HG03159 (cell line): ENCODE results near the gene FIGLA.

ENCODE experiments used
- ATAC-seq: cut with Tn5 transposase; IDR thresholded peaks from one replicate; pipeline ENCODE4 v1.9.1; 2021; ENCODE audit warnings: mild to moderate bottlenecking, moderate library complexity; ENCODE audit not compliant: unreplicated experiment

The FIGLA gene

DNA sequence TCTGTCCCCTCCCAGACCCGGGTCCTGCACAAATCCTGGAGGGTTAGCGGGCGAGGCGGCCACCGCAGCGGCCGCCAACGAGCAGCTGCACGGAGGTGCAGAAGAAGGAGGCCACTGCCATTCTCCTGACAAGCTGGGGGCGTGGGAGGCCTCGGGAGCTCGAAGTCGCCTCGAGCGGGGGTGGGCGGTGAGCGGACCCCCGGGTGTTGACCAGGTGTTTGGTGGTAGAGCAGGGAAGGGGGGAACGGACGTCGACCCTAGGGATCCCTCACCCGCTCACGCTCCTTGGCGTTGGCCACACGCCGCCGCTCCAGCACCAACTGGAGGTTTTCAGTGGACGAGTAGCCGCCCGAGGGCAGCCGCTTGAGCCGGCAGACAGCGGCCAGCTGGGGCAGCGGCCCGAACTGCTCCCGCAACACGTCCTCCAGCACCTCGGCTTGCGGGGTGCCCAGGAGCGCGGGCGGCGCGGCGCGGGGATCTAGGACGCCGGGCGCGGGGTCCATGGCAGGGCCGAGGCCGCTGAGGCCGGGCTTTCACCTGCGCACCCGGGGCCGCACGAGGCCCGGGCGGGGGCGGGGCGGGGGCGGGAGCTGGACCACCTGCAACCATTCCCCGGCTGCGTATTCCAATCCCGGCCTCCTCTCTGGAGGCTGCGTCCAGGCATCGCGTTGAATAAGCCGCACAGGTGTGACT, at the start of gene FIGLA:
Gene FIGLA, minus strand, starts transcription at position 508 of the 693 bp plus-strand sequence. Its CDS starts 5 bp downstream, at position 503.
- ATAC-seq = no peak

DNA sequence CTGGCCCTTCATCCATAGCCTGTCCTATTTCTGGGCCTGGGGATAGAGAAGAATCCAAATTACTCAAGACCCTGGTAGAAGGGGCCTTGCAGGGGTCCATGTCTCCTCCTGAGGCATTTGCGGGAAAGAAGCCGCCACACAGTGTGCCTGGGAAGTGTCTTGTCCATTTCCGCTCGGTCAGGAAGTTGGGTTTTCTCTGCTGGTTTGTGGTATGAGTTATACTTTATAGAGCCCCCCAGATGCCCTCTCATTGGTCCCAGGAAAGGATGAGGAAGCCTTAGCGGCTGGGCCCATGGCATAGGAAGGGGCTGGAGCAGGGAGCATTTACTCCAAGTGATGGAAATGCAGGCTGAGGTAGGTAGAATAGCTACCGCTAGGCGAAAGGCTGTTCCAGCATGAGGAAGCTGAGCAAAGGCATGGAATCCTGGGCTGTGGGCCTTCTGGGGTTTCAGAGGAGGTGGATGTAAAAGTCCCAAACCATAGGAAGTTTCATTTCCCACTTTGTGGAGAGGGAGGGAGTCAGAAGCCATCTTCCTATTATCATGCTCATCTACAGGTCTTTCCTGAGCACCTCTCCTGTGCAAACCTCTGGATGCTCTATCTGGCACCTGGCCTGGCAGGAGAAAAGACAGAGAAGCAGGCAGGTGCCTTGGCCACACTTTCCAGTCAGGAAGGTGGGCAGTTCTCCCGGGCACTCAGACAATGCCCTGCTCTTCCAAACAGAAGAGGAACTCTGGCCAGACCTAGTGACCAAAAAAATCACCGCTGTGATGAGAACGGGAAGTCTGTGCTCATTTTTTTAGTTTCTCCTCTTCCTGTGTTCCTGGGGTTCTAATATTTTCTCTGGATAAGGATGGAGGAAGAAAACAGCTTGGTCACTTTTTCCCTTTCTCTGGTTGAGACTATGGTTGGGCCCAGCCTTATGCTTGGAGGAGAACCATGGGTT, 47.8 kb upstream of the FIGLA start:
- no peak for ATAC-seq

DNA sequence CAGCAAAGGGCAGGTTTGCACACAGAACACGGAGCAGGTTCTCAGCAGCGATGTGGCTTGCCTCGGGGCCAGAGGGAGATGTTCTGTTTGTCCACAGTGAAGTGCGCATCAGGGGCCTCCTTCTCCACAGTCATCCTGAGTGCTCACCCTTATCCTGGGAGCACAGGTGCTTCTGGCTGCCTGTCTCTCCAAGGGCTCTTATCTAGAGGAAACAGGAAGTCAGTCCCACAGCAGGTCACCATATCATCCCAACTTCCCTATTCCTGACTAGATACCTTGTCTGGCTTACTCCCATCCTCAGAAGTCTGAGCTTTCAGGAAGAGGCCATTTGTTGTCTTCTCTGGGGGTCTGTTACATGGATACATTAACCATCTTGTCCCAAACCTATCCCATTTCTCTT, 45.2 kb upstream of the FIGLA start, which contains the start of gene CD207:
Gene CD207, minus strand, starts transcription at position 174 of the 400 bp plus-strand sequence. Its CDS starts 40 bp downstream, at position 134.
- no peak for ATAC-seq

DNA sequence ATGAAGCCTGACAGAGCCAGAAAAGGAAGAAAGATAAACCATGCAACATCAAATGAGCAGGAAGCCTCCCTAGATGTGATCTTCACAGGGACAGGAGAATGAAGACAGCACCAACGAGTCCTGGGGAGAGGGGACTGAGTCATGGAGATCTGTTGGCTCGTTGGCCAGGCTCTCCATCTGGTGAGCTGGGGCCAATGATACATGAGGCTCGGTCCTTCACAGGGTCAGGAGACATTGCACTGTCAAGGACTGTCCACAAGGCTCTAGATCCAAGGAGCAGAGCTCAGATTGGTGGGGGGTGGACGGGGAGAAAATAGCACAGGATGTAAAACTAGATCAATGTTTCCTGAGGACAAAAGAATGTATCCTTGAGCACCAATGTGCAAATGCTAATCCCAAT, 44.4 kb upstream of the FIGLA start:
- no peak for ATAC-seq

- no peak for ATAC-seq
Observed at GRCh38 chr2:70834106-70834505, 43.7 kb upstream of the FIGLA start.

DNA sequence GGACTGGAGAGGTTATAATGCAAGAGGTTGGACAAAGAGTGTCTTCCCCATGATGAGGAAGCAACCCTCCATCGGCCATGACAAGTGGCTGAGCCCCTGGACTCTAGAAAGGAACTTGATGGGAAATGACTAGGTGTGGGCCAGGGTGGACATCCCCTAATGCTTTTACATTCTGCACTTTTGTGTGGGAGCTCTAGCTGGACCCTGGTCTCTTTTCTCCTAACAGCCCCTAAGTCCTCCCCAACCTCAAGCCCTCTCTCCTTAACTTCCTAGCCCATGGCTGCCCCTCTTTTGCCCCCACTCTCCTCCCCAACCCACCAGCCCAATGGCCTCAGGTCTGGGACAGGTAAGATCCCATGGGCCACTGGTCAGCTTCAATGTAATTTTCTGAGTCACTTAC, 42.8 kb upstream of the FIGLA start:
- ATAC-seq = no peak

GRCh38 chr2:70832386-70832785, 41.9 kb upstream of the FIGLA start:
- ATAC-seq = no peak

GRCh38 chr2:70831861-70832260, 41.4 kb upstream of the FIGLA start:
- ATAC-seq = no peak

- no peak for ATAC-seq
Observed at GRCh38 chr2:70830366-70830765, 39.9 kb upstream of the FIGLA start.

DNA sequence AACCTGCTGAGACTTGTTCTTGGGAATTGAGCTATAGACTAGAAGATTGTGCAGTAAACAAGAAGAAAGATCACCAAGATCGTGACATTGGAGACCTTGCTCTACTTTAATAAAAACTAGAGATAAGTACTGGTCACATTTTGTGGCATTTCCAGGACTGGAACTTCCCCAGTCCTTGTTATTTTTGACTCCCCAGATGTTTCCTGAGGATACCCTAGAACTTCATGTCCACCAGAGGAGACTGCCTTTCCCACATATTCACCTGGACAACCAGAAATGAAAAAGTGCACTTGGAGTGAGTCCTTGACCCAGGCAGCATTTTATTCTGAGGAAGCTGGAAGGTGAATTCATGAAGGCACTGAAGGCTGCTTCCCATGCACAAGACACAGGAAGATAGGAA, 39.5 kb upstream of the FIGLA start:
- no peak for ATAC-seq

GRCh38 chr2:70828914-70829824, 38.7 kb upstream of the FIGLA start:
- ATAC-seq = no peak

DNA sequence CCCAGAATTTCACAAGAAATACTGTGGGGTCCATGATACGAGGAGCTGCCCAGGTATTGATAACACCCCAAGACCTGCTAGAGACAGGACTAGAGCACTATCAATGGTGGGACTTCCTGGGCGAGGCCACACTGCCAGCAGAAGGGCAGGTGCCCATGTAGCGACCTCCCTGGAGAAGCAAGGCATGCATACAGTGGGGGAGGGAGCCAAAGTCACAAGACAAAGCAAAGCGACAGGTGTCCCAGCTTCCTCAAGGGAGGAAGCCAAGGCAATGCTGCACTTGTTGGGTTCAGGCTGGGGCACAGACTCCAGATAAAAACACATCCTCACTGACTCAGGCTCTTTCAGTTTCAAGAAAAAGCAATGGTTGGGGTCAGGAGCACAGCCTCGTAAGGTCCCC, 37.7 kb upstream of the FIGLA start:
- ATAC-seq = no peak

- no peak for ATAC-seq
Observed at GRCh38 chr2:70827388-70827787, 36.9 kb upstream of the FIGLA start.

DNA sequence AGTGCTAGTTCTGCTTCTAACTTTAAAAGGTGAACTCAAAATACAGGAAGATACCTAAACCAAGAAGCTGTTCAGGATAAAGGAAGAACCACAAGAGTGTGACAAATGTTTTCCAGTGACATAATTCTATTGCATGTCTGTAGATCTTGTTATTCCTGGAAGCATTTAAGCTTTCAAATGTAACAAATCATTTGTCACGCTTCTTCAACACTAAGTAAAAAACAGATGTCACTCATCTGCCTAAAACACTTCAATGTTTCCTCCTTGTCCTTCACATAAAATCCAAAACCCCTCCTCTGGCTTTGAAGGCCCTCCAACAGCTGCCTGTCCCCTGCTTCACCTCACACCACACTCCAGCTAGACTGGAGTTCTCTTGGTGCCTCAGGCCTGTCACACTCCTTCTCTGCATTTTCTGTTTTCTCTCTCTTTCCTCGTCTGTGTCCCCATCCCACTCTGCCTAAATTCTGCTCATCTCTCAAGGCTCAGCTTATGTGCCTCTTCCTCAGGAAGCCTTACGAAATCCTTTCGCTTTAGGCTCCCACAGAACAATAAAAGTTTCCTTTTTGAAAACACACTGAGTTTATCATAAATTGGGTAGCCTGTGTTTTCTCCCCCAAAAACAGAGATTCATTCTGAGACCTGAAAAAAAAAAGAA, 36.4 kb upstream of the FIGLA start:
- no peak for ATAC-seq

DNA sequence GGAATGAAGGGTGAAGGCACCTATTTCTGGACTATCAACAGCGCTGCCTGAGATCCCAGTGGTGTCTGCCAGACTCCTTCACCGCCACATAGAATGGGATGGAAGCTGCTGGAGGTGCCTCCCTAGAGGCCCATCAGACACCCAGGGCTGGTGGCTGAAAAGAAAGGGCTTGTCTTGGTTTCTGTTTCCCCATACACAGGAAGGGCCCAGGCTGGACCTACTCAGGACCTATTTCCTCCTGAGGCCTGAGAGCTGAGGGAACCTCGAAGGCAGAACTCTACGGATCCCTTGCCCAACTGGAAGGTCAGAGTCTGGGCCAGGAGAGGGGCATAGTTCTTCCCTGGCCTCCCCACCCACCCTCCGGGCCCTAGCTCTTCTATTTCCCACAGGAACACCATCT, 32.8 kb upstream of the FIGLA start:
- no peak for ATAC-seq

DNA sequence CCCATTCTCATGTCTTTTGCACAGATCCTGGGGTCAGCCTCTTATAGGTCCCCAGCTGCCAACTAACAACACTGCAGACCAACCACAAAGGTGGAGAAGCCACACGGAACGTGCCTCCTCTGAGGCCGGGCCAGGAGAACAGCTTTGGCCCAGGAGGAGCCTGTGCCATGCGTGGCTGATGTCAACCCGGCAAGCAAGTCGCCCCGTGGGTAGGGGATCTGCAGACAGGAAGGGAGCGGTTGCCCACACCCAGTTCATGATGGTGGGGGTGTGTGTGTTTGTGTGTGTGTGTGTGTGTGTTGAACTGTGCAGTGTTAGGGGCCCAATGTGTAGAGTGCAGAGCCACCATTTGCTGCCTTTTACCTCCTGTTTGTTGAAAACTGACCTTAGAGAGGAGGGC, 32.4 kb upstream of the FIGLA start:
- no peak for ATAC-seq

DNA sequence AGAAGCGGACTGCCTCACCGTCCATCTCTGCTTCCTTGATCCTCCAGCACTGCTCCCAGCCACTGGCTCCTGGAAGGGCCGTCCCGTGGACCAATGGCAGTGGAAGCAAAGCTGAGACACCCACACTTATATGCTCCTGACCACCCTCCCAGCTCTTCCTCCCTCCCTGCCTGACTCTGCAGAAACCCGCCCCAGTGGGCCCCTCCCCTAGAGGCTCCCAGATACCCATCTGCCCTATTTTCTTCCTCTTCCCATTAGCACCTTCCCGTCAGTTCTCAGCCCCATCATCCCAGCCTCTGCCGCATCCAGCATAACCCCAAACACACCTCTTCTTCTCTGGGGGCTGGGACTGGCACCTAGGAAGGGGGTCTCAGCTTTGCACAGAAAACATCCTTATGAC, 30.1 kb upstream of the FIGLA start, which contains the start of gene CLEC4F:
Gene CLEC4F, minus strand, starts transcription at position 101 of the 400 bp plus-strand sequence. Its CDS starts 76 bp downstream, at position 25.
- no peak for ATAC-seq

DNA sequence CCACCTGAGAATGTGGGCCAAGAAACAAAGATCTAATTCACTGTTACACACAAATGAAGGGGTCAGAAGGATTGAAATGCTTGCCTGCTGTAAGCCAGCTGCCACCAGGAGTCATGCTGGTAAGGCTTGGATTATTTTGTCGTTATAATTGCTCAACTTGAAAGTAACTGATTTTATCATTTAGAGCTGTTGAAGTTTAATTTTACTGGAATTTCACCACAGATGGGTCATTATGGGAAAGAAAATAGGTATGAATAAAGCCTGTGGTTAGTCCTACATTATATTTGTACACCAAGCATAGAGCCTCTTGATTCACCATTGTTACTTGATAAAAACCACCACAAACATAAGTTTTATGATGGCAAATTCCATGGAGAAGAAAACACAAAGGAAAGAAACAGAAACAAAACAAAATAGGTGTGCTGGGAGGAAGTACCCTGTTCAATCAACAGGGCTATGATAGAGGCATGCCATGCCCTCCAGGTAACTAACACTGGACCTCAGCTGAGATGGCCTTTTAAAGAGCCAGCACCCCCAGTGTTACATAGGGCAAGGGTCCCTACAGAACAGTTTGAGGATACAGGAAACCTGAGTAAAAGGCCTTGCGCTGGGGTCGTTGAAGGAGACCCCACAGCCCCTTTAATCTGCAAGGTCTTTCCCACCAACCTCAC, 27.0 kb upstream of the FIGLA start:
- no peak for ATAC-seq

DNA sequence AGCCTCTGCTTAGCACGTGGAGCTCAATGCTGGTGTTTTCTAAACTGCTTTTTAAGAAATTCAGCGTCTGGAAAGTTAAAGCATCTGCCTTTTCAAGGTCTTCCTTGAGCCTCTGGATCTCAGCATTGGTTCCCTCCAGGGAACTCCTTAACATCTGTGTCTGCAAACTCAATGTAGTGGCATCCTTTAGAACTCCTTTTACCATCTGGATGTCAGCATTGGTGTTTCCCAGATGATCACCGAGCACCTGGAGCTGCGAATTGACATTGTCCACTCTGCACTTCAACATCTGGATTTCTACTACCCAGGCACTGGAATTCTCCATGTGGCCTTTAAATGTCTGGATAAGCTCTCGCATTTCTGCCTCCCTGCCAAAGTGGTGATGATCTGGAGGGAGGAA, 26.3 kb upstream of the FIGLA start:
- ATAC-seq = no peak
